ENCODE results near the gene GCM1. TPM values are rescaled to one million over a fixed set of nuclear protein-coding genes. Genes with fewer than 3 reads are reported as not detected.

The GCM1 gene
- polyA plus RNA-seq, 3 donors: 0.10 to 0.22 TPM; not detected in 1

Other genes with a start within 250 kb of the GCM1 start
- gene GSTA3, start 239.1 kb downstream of the GCM1 start, polyA plus RNA-seq: under 1 TPM in 1 of 3 donors, not detected in 2; 0.45 TPM
- gene GSTA4, start 153.6 kb downstream of the GCM1 start, polyA plus RNA-seq: 10 to 100 TPM; 18.1 to 45.1 (median 19.5) TPM
- gene CILK1, start 87.0 kb downstream of the GCM1 start, polyA plus RNA-seq: 1 to 10 TPM; 2.6 to 7.8 (median 4.0) TPM
- 10 to 100 TPM; 37.9 to 74.0 (median 38.7) TPM for gene FBXO9, start 83.4 kb downstream of the GCM1 start, polyA plus RNA-seq
- 100 to 1,000 TPM in 2 of 3 donors, 10 to 100 TPM in 1; 38.8 to 302 (median 104) TPM for gene ELOVL5, start 200.1 kb upstream of the GCM1 start, polyA plus RNA-seq